Fibroblast of lung (primary cell): Measurements from ENCODE around the gene WASL. TPM values are rescaled to one million over a fixed set of nuclear protein-coding genes. Genes with fewer than 3 reads are reported as not detected.

Source experiments
- DNase-seq, 2 donors: peaks; one replicate each; pipeline versions ENCODE4 v3.0.0 to v3.0.0-alpha.2; 2010; ENCODE audit warnings: low read depth in 2 of 2
- H2AFZ ChIP-seq: 2 replicates; pipeline ENCODE4 v1.5.1; 2012; ENCODE audit warnings: low read length, control low read depth, inconsistent platforms
- H3K27ac ChIP-seq: 2 replicates; pipeline ENCODE4 v1.5.1; 2011; ENCODE audit warnings: low read length, control low read depth; ENCODE audit not compliant: insufficient read depth
- H3K27me3 ChIP-seq: 2 replicates; pipeline ENCODE4 v1.5.1; 2011; ENCODE audit warnings: mild to moderate bottlenecking, low read length; ENCODE audit not compliant: control insufficient read depth, insufficient read depth
- H3K36me3 ChIP-seq: 2 replicates; pipeline ENCODE4 v1.5.1; 2011; ENCODE audit warnings: low read length; ENCODE audit not compliant: control insufficient read depth, insufficient read depth
- H3K4me1 ChIP-seq: 2 replicates; pipeline ENCODE4 v1.5.1; 2011; ENCODE audit warnings: low read length; ENCODE audit not compliant: control insufficient read depth, insufficient read depth; ENCODE audit errors: extremely low read depth
- H3K4me2 ChIP-seq: 2 replicates; pipeline ENCODE4 v1.5.1; 2011; ENCODE audit warnings: low read length, control low read depth; ENCODE audit not compliant: insufficient read depth; ENCODE audit errors: extremely low read depth
- H3K4me3 ChIP-seq, 4 experiments: fragments of 200-600 bp in 1 of 4; sonication (generic) in 1 of 4; replicated peaks in 1 of 4; 2 replicates each; pipeline ENCODE4 v1.5.1; 2011 to 2016; ENCODE audit warnings: low read length in 4 of 4, low read depth in 3 of 4, mild to moderate bottlenecking in 3 of 4, control low read depth in 2 of 4, inconsistent platforms in 1 of 4, mixed read lengths in 1 of 4; ENCODE audit not compliant: insufficient read depth in 1 of 4; ENCODE audit errors: control extremely low read depth in 1 of 4
- H3K79me2 ChIP-seq: 2 replicates; pipeline ENCODE4 v1.5.1; 2012; ENCODE audit warnings: mild to moderate bottlenecking, low read length, inconsistent platforms; ENCODE audit not compliant: control insufficient read depth, insufficient read depth
- H3K9ac ChIP-seq: 2 replicates; pipeline ENCODE4 v1.5.1; 2011; ENCODE audit warnings: mild to moderate bottlenecking, low read length, control low read depth; ENCODE audit not compliant: insufficient read depth
- H3K9me3 ChIP-seq: 2 replicates; pipeline ENCODE4 v1.5.1; 2012; ENCODE audit warnings: low read depth, low read length; ENCODE audit not compliant: control insufficient read depth, insufficient read depth
- H4K20me1 ChIP-seq: 2 replicates; pipeline ENCODE4 v1.5.1; 2011; ENCODE audit warnings: low read length; ENCODE audit not compliant: control insufficient read depth, insufficient read depth; ENCODE audit errors: extremely low read depth
- CTCF ChIP-seq, 2 donors: IDR thresholded peaks in 1 of 2; conservative IDR thresholded peaks in 1 of 2; 1 replicate in 1 of 2; 2 replicates in 1 of 2; pipeline ENCODE4 v1.5.1; 2011 to 2012; ENCODE audit warnings: low read length in 2 of 2, control low read depth in 1 of 2, inconsistent platforms in 1 of 2, low read depth in 1 of 2, mild to moderate bottlenecking in 1 of 2
- EZH2 ChIP-seq: IDR thresholded peaks from 2 replicates; pipeline ENCODE4 v1.5.1; 2012; ENCODE audit warnings: low read length, control low read depth, mild to moderate bottlenecking; ENCODE audit errors: missing control alignments
- polyA plus RNA-seq, 2 donors: library from polyadenylated mRNA; depleted of rRNA in 1 of 2; stranded (reverse) in 1 of 2; unstranded in 1 of 2; fragments of >200 nt; gene quantifications; 2 replicates each; pipeline ENCODE4 v1.2.1, GENCODE V29; 2011 to 2012; ENCODE audit warnings: missing spikeins in 1 of 2
- total RNA-seq: library from RNA; depleted of rRNA; stranded (reverse); fragments of >200 nt; gene quantifications from 2 replicates; pipeline ENCODE4 v1.2.1, GENCODE V29; 2014

Gene WASL
- total and polyA plus RNA-seq, 2 donors (not counting 1 experiment from before 2014, with no cell fraction given): 15.4 to 21.0 TPM

GRCh38 chr7:123666492-123666891, 82.3 kb downstream of the WASL start:
- Histone ChIP-seq H3K79me2 (no peaks in the 10 kb centered on the region), H3K4me1 (no peaks in the 10 kb centered on the region), H4K20me1 (no peaks in the 10 kb centered on the region), H3K4me3 (no peak overlapping the region), H3K9ac (no peak overlapping the region), H3K36me3 (no peaks in the 10 kb centered on the region), H2AFZ (no peak overlapping the region), H3K4me2 (no peak overlapping the region), H3K27me3 (no peaks in the 10 kb centered on the region), H3K27ac (no peak overlapping the region), H3K9me3 (no peaks in the 10 kb centered on the region)
- peak in 1 of 2 donors; percentile 7 for DNase-seq
- TF ChIP-seq EZH2: no peak

GRCh38 chr7:123665896-123666295, 82.9 kb downstream of the WASL start:
- Histone ChIP-seq H3K36me3 (no peaks in the 10 kb centered on the region), H3K27ac (no peak overlapping the region), H3K4me1 (no peaks in the 10 kb centered on the region), H3K79me2 (no peaks in the 10 kb centered on the region), H4K20me1 (no peaks in the 10 kb centered on the region), H2AFZ (no peak overlapping the region), H3K4me2 (no peak overlapping the region), H3K9me3 (no peaks in the 10 kb centered on the region), H3K4me3 (no peak overlapping the region), H3K27me3 (no peaks in the 10 kb centered on the region), H3K9ac (no peak overlapping the region)
- peak in 1 of 2 donors; percentile 4 for DNase-seq
- TF ChIP-seq EZH2 (no peak), CTCF (conservative IDR thresholded peaks at IDR 0.05 in 1 of 2, IDR thresholded peaks at IDR 0.05 in 1 of 2; ENCODE audit: low read depth in 1 of 2, low read length in 2 of 2) (no peak)

- TF ChIP-seq CTCF (conservative IDR thresholded peaks at IDR 0.05 in 1 of 2, IDR thresholded peaks at IDR 0.05 in 1 of 2; ENCODE audit: low read depth in 1 of 2, low read length in 2 of 2) (no peak), EZH2 (no peak)
- no peaks in the 10 kb centered on the region for H3K79me2 ChIP-seq
- H2AFZ ChIP-seq: no peak overlapping the region
These were observed 83.6 kb downstream of the WASL start for GRCh38 chr7:123665157-123665556.

More at GRCh38 chr7:123665157-123665556, 83.6 kb downstream of the WASL start:
- no peaks in the 10 kb centered on the region for H3K27me3 ChIP-seq
- no peak overlapping the region for H3K4me3 ChIP-seq
- H3K27ac ChIP-seq: no peak overlapping the region
- DNase-seq: peak in 1 of 2 donors; percentile 62
- H3K4me1 ChIP-seq: no peaks in the 10 kb centered on the region
- no peaks in the 10 kb centered on the region for H3K9me3 ChIP-seq
- H3K9ac ChIP-seq: no peak overlapping the region
- H4K20me1 ChIP-seq: no peaks in the 10 kb centered on the region
- H3K4me2 ChIP-seq: no peak overlapping the region
- H3K36me3 ChIP-seq: no peaks in the 10 kb centered on the region
